Tibial nerve (tissue), 4 donors: ENCODE results near the gene NBPF11.
"Not testable (repeated sequence)": the region's sequence is repeated elsewhere in the genome, so short reads cannot be mapped to it uniquely, and the experiment has no call there.

Experiments used
- EP300 ChIP-seq, 2 donors: sonication (generic); formaldehyde crosslinking; IDR thresholded peaks; one replicate each; pipeline ENCODE4 v1.6.1; 2017; ENCODE audit warnings: antibody characterized with exemption in 2 of 2, mild to moderate bottlenecking in 1 of 2
- POLR2A ChIP-seq, 2 donors: fragments of 450-650 bp; IDR thresholded peaks; one replicate each; pipeline ENCODE4 v1.6.1; 2017; ENCODE audit warnings: antibody characterized with exemption in 2 of 2, mild to moderate bottlenecking in 2 of 2, moderate library complexity in 2 of 2
- TF ChIP-seq, protein P1 (sequence below), 5 experiments: fragments of 200-600 bp in 3 of 5; fragments of 450-650 bp in 2 of 5; sonication (generic) in 3 of 5; IDR thresholded peaks; one replicate each; pipeline ENCODE4 v1.5.1; 2016 to 2019; ENCODE audit warnings: antibody characterized with exemption in 5 of 5, mild to moderate bottlenecking in 3 of 5, moderate library complexity in 2 of 5

DNA sequence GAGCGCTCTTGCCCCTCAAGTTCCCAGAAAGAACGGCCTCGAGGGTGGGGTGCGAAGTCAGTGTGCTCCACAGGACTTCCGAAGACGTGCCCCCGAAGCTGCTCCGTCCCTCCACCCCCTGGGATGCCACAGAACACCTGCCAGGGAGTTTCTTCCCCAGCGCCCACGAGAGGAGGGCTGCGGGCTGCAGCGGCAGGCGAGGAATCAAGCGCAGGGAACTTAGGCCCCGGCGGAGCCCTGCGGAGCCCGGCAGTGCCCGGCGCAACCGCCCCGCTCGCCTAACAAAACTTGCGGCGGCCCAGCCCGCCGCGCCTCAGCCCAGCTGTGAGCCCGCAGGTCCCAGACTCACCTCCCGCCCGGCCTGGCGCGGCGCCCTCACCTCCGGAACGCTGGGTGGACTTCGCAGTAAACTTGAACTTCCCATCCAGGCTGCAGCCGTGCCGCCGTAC, 686 bp downstream of the NBPF11 start:
- TF ChIP-seq, protein P1, sequence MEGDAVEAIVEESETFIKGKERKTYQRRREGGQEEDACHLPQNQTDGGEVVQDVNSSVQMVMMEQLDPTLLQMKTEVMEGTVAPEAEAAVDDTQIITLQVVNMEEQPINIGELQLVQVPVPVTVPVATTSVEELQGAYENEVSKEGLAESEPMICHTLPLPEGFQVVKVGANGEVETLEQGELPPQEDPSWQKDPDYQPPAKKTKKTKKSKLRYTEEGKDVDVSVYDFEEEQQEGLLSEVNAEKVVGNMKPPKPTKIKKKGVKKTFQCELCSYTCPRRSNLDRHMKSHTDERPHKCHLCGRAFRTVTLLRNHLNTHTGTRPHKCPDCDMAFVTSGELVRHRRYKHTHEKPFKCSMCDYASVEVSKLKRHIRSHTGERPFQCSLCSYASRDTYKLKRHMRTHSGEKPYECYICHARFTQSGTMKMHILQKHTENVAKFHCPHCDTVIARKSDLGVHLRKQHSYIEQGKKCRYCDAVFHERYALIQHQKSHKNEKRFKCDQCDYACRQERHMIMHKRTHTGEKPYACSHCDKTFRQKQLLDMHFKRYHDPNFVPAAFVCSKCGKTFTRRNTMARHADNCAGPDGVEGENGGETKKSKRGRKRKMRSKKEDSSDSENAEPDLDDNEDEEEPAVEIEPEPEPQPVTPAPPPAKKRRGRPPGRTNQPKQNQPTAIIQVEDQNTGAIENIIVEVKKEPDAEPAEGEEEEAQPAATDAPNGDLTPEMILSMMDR (IDR thresholded peaks at IDR 0.05) = not testable (repeated sequence)
- TF ChIP-seq EP300, POLR2A (IDR thresholded peaks at IDR 0.05): not testable (repeated sequence)
